Measurements from ENCODE around the gene HM13. TPM values are rescaled to one million over a fixed set of nuclear protein-coding genes. Genes with fewer than 3 reads are reported as not detected.
"Not testable (repeated sequence)": the region's sequence is repeated elsewhere in the genome, so short reads cannot be mapped to it uniquely, and the experiment has no call there.

HM13 gene
- total and polyA plus RNA-seq, 2 of the 4 experiments (the other 2 are of a cell fraction), result 53.2 to 203 TPM

- TF ChIP-seq USF2 (IDR thresholded peaks at IDR 0.05; ENCODE audit: low read depth, low read length), result 0 out of 2 replicates have a peak, but pooled peaks have one; percentile 24
Observed at GRCh38 chr20:31608251-31608945, 94.2 kb downstream of the HM13 start (continued).

GRCh38 chr20:31612271-31612640 is 98.0 kb downstream of the HM13 start:
- dilution Hi-C loops (cut with HindIII; ENCODE audit: low sequenced_read_pairs, unreplicated experiment); H2BK120ac ChIP-seq (ENCODE audit: low read depth, low read length): not testable (repeated sequence)
- 79% methylated on average over 2 of the region's 12 CpGs; no CpG with 5 or more reads in 1 of the 2 experiments for WGBS, 2 experiments (ENCODE audit: extremely low coverage in 2 of 2, insufficient read length in 1 of 2)

More at GRCh38 chr20:31612271-31612640, 98.0 kb downstream of the HM13 start:
- DNase-seq; H4K5ac ChIP-seq (ENCODE audit: low read depth, low read length); H3K9ac ChIP-seq (ENCODE audit: low read depth, low read length); POLR2A ChIA-PET (ENCODE audit: unreplicated experiment); H3K4me2 ChIP-seq (ENCODE audit: low read depth, low read length); H3K23ac ChIP-seq (ENCODE audit: low read depth, low read length); H3K4ac ChIP-seq (ENCODE audit: low read depth, low read length); H2AK9ac ChIP-seq (replicated peaks; ENCODE audit: low read depth, low read length, poor library complexity); H3K79me1 ChIP-seq (ENCODE audit: low read depth in 1 of 2, low read length in 2 of 2); H3K36me3 ChIP-seq (ENCODE audit: control insufficient read depth, insufficient read depth, low read length); BruUV-seq (replicated peaks); ATAC-seq (ENCODE audit: low read depth); H2BK5ac ChIP-seq (ENCODE audit: low read depth, low read length, poor library complexity, severe bottlenecking); H4K8ac ChIP-seq (ENCODE audit: low read depth in 2 of 2, low read length in 2 of 2); H2BK20ac ChIP-seq (ENCODE audit: low read depth, low read length); H2AK5ac ChIP-seq (ENCODE audit: low read depth, low read length); H3K18ac ChIP-seq (ENCODE audit: low read depth, low read length); H2BK15ac ChIP-seq (ENCODE audit: low read depth, low read length); intact Hi-C loops (cut with micrococcal nuclease); H4K91ac ChIP-seq (ENCODE audit: insufficient read depth, low read depth, low read length); H3K56ac ChIP-seq (ENCODE audit: extremely low read depth, insufficient read depth, low read length); H3K27ac ChIP-seq (ENCODE audit: insufficient read depth, low read length); H3K9me3 ChIP-seq (ENCODE audit: control insufficient read depth, insufficient read depth, low read length); H4K20me1 ChIP-seq (ENCODE audit: insufficient read depth, low read length); H3K14ac ChIP-seq (replicated peaks; ENCODE audit: low read depth, low read length); in situ Hi-C loops (cut with MboI; ENCODE audit: low sequenced_read_pairs); H3K4me3 ChIP-seq (ENCODE audit: insufficient read depth, low read depth, low read length); H3K9me1 ChIP-seq (ENCODE audit: insufficient read depth, low read length); H3K27me3 ChIP-seq (ENCODE audit: control insufficient read depth, insufficient read depth, low read length): not testable (repeated sequence)
- Histone ChIP-seq H3K4me1 (ENCODE audit: control insufficient read depth, insufficient read depth, low read length) (peaks cover 15% of the 10 kb centered on the region), H2AFZ (replicated peaks; ENCODE audit: low read length, poor library complexity) (peak overlapping the region; percentile 9)
- CTCF ChIA-PET, result interaction anchor here (0.5 to 4.0 kb wide), 20 partner anchors 9 to 163 kb away, joined by 3 to 97 read pairs (median 6); no protein-coding TSS in a partner anchor

Data from IMR-90 (cell line).